GM12875 (cell line): ENCODE results near the gene PHETA1.
A peak's percentile ranks its signal among the peaks of the same experiment; 100 is the strongest.
"Not testable (repeated sequence)": the region's sequence is repeated elsewhere in the genome, so short reads cannot be mapped to it uniquely, and the experiment has no call there.

Source experiments
- H3K4me3 ChIP-seq: one replicate; pipeline ENCODE4 v1.5.1; 2011; ENCODE audit warnings: low read depth, low read length, control low read depth
- TF ChIP-seq, protein P1 (sequence below): IDR thresholded peaks from 2 replicates; pipeline ENCODE4 v1.5.1; 2011; ENCODE audit warnings: low read depth, mild to moderate bottlenecking, control low read depth, inconsistent platforms, low read length, moderate library complexity, borderline replicate concordance; ENCODE audit not compliant: insufficient read depth

The PHETA1 gene

GRCh38 chr12:111379942-111380554 lies 11.2 kb upstream of the PHETA1 start:
- no peak overlapping the region for H3K4me3 ChIP-seq
- TF ChIP-seq, protein P1, sequence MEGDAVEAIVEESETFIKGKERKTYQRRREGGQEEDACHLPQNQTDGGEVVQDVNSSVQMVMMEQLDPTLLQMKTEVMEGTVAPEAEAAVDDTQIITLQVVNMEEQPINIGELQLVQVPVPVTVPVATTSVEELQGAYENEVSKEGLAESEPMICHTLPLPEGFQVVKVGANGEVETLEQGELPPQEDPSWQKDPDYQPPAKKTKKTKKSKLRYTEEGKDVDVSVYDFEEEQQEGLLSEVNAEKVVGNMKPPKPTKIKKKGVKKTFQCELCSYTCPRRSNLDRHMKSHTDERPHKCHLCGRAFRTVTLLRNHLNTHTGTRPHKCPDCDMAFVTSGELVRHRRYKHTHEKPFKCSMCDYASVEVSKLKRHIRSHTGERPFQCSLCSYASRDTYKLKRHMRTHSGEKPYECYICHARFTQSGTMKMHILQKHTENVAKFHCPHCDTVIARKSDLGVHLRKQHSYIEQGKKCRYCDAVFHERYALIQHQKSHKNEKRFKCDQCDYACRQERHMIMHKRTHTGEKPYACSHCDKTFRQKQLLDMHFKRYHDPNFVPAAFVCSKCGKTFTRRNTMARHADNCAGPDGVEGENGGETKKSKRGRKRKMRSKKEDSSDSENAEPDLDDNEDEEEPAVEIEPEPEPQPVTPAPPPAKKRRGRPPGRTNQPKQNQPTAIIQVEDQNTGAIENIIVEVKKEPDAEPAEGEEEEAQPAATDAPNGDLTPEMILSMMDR = no peak

GRCh38 chr12:111377440-111377839 lies 8.5 kb upstream of the PHETA1 start:
- TF ChIP-seq, protein P1 = no peak
- H3K4me3 ChIP-seq = no peak overlapping the region

DNA sequence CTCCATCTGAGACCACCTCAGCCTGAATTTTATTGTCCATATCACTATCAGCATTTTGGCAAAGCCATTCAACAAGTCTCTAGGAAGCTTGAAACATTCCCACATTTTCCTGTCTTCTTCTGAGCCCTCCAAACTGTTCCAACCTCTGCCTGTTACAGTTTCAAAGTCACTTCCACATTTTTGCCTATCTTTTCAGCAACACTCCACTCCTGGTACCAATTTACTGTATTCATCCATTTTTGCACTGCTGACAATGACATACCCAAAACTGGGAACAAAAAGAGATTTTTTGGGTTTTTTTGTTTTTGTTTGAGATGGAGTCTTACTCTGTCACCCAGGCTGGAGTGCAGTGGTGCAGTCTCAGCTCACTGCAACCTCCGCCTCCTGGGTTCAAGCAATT lies 4.3 kb upstream of the PHETA1 start:
- H3K4me3 ChIP-seq = not testable (repeated sequence)

GRCh38 chr12:111369496-111370220 lies 763 bp upstream of the PHETA1 start:
- TF ChIP-seq, protein P1 = no peak
- peak overlapping the region; percentile 75 for H3K4me3 ChIP-seq

GRCh38 chr12:111368291-111368787 lies 556 bp downstream of the PHETA1 start:
- TF ChIP-seq, protein P1 = no peak
- peak overlapping the region; percentile 75 for H3K4me3 ChIP-seq

DNA sequence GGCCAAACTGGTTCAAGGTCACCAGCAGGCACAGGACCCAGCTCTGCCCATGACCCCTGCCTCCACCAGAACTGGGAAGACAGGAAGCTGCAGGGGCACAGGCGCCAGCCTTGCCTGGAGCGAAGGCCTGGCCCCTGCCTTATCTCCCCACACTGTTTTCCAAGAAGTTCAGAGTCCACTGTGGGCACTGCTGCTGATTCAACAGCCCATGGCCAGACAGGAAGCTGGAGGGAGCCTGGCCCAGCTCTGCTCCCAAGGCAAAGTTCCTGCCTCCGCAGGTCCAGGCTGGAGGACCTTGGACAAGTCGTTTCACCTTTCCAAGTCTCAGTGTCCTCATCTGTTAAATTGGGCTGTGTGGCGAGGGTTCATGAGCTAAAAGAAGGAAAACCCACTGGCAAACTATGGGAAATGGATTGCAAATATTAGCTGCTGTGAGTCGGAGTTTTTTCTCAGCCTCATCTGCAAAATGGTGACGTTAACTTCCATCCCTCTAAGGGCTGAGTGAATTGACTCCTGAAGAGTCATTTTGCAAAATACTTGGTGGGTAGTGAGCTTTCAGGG lies 1.2 kb downstream of the PHETA1 start:
- H3K4me3 ChIP-seq = no peak overlapping the region
- TF ChIP-seq, protein P1 = no peak

- H3K4me3 ChIP-seq = no peak overlapping the region
- TF ChIP-seq, protein P1 = no peak
Observed at GRCh38 chr12:111366583-111366982, 2.3 kb downstream of the PHETA1 start.
